Esophagus (tissue), 2 donors: ENCODE results near the gene PALM. TPM values are rescaled to one million over a fixed set of nuclear protein-coding genes. Genes with fewer than 3 reads are reported as not detected.
"Not testable (repeated sequence)": the region's sequence is repeated elsewhere in the genome, so short reads cannot be mapped to it uniquely, and the experiment has no call there.

Source experiments
- H3K27ac ChIP-seq, 2 donors: one replicate each; pipeline ENCODE4 v1.5.1; 2013; ENCODE audit warnings: low read depth in 2 of 2, mild to moderate bottlenecking in 2 of 2, inconsistent platforms in 1 of 2, low read length in 1 of 2, moderate library complexity in 1 of 2
- H3K27me3 ChIP-seq, 2 donors: one replicate each; pipeline ENCODE4 v1.6.1; 2013; ENCODE audit warnings: low read length in 2 of 2, control low read depth in 1 of 2, mild to moderate bottlenecking in 1 of 2; ENCODE audit not compliant: insufficient read depth in 2 of 2, control insufficient read depth in 1 of 2
- H3K36me3 ChIP-seq, 2 donors: one replicate each; pipeline ENCODE4 v1.6.1; 2013; ENCODE audit warnings: low read length in 1 of 2; ENCODE audit not compliant: control insufficient read depth in 2 of 2, insufficient read depth in 2 of 2
- H3K4me1 ChIP-seq, 2 donors: one replicate each; pipeline ENCODE4 v1.6.1; 2013; ENCODE audit warnings: low read length in 1 of 2; ENCODE audit not compliant: control insufficient read depth in 2 of 2, insufficient read depth in 2 of 2
- H3K4me3 ChIP-seq, 2 donors: one replicate each; pipeline ENCODE4 v1.5.1; 2013; ENCODE audit warnings: low read length in 2 of 2, mild to moderate bottlenecking in 2 of 2, low read depth in 1 of 2, moderate library complexity in 1 of 2
- H3K9me3 ChIP-seq, 2 donors: one replicate each; pipeline ENCODE4 v1.6.1; 2013; ENCODE audit warnings: mild to moderate bottlenecking in 2 of 2, low read depth in 1 of 2, low read length in 1 of 2, moderate library complexity in 1 of 2; ENCODE audit not compliant: control insufficient read depth in 2 of 2, insufficient read depth in 1 of 2
- WGBS, 2 donors: extraction: QIAGEN DNeasy Blood & Tissue Kit; methylation state at CpG; one replicate each; pipeline ENCODE4 v1.1.7; 2013; 5-methylcytosine and 5-hydroxymethylcytosine counted together
- polyA plus RNA-seq, 2 donors: library from polyadenylated mRNA; stranded (reverse); fragments of 200-250 nt; gene quantifications; one replicate each; pipeline ENCODE4 v1.2.3, GENCODE V29; 2013
- donor health status: healthy with polysubstance abuse.
- donor health status: Bipolar disorder and iron deficiency.

Gene PALM
- polyA plus RNA-seq, 2 donors, result 4.8 to 7.6 TPM

DNA sequence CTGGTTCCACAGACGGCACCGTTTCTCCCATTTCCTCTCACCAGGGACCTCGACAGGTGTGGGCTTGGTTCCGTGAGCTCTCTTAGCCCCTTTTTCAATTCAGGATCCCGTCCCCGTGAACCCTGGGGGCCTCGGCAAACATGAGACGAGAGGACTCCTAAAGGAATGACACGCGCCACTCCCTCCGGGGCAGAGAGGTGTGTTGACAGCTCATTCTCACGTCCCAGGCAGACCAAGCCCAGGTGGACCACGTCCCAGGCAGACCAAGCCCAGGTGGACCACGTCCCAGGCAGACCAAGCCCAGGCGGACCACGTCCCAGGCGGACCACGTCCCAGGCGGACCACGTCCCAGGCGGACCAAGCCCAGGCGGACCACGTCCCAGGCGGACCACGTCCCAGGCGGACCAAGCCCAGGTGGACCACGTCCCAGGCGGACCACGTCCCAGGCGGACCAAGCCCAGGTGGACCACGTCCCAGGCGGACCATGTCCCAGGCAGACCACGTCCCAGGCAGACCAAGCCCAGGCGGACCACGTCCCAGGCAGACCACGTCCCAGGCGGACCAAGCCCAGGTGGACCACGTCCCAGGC is 41.7 kb upstream of the PALM start:
- 86 to 87% methylated on average over 28 to 38 of the region's 38 CpGs for WGBS, 2 donors
- H3K4me1 ChIP-seq, result not testable (repeated sequence)

DNA sequence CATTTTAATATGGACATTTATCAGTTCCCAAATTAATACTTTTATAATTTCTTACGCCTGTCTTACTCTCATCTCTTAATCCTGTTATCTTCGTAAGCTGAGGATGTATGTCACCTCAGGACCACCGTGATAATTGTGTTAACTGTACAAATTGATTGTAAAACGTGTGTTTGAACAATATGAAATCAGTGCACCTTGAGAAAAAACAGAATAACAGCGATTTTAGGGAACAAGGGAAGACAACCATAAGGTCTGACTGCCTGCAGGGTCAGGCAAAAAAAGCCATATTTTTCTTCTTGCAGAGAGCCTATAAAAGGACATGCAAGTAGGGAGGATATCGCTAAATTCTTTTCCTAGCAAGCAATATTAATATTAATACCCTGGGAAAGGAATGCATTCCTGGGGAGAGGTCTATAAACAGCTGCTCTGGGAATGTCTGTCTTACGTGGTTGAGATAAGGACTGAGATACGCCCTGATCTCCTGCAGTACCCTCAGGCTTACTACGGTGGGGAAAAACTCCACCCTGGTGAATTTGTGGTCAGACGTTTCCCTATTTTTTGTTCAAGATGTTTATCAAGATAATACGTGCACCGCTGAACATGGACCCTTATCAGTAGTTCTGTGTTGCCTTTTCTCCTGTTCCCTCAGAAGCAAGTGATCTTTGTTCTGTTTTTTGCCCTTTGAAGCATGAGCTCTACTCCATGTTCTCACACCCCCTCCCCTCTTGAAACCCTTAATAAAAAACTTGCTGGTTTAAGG is 39.9 kb upstream of the PALM start:
- H3K27ac ChIP-seq, H3K27me3 ChIP-seq, H3K36me3 ChIP-seq, H3K4me3 ChIP-seq, H3K4me1 ChIP-seq, H3K9me3 ChIP-seq: not testable (repeated sequence)
- WGBS, 2 donors, result 60 to 64% methylated on average over 12 of the region's 12 CpGs

More for the DNA sequence above, 41.7 kb upstream of the PALM start:
- not testable (repeated sequence) for H3K27ac ChIP-seq, H3K36me3 ChIP-seq, H3K9me3 ChIP-seq, H3K27me3 ChIP-seq, H3K4me3 ChIP-seq

DNA sequence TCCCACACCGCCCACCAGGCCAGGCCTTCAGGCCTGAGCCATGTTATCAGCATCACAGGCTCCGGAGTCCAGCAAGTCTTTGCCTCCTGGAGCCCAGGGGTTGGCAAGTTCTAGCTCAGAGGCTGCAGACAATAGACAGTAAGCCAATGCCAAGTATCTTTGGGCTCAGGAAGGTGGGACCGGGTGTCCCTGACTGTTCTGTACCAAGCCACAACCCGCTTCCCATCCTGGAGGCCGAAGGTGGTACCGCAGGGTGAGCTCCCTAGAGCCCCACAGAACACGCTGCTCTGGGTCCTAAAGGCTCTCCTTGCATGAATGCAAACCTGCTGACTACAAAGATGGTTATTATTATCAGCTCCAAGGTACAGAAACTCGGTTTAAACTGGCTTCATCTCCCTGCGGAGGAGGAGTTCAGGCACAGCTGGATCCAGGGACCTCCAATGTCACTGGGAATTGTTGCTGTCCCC is 38.1 kb upstream of the PALM start:
- Histone ChIP-seq H3K4me1 (peaks cover 0 to 3% of the 10 kb centered on the region in 2 donors), H3K27ac (no peak overlapping the region), H3K9me3 (no peaks in the 10 kb centered on the region), H3K27me3 (peaks cover 0 to 5% of the 10 kb centered on the region in 2 donors), H3K4me3 (no peak overlapping the region), H3K36me3 (no peaks in the 10 kb centered on the region)
- 73 to 75% methylated on average over 9 of the region's 9 CpGs for WGBS, 2 donors

DNA sequence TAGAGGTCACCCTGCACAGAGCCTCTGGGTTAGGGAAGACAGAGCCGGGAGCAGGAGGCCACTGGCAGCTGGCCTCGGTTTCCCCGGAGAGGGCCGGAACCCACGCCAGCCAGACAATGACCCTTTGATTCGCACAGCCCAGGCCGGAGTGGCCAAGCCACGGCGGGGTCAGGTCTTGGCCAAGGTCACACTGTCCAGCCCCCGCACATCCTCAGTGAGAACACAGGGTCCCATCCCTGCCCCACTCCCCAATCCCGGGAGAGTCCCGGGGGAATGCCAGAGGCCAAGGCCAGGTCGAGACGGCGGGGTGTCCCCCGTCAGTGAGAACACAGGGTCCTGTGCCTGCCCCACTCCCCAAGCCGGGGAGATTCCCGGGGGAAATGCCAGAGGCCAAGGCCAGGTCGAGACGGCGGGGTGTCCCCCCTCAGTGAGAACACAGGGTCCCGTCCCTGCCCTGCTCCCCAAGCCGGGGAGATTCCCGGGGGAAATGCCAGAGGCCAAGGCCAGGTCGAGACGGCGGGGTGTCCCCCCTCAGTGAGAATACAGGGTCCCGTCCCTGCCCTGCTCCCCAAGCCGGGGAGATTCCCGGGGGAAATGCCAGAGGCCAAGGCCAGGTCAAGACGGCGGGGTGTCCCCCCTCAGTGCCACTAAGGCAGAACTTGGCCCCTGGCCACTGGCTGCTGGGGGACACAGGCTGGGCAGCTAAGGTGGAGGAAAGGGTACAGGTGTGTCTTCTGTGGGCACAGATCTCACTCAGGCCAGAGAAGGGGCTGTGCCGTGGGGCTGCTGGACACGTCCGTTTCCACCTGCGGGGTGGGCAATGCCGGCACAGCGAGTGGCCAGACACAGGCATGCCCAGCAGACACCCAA is 34.2 kb upstream of the PALM start:
- Histone ChIP-seq H3K27ac (no peak overlapping the region), H3K27me3 (peaks cover 0 to 5% of the 10 kb centered on the region in 2 donors), H3K4me3 (no peak overlapping the region), H3K9me3 (no peaks in the 10 kb centered on the region), H3K36me3 (no peaks in the 10 kb centered on the region), H3K4me1 (peaks cover 3 to 16% of the 10 kb centered on the region in 2 donors)
- 55 to 56% methylated on average over 37 to 38 of the region's 38 CpGs for WGBS, 2 donors

DNA sequence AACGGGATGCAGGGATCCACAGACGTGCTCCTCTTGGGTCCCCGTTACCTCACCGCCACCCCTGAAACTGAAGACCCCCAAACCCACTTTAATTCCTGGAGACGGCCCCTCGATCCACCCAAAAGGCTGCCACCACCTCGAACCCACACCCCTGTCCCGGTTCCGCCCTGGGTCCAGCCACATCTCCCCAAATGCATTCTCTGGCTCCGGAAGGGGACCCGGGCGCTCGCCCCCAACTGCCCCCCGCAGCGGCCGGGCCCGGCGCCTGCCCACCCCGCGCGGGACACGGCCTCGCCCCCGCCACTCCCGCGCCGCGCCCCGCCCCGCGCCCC is 32.8 kb upstream of the PALM start:
- Histone ChIP-seq H3K27me3 (peaks cover 0 to 5% of the 10 kb centered on the region in 2 donors), H3K4me1 (peaks cover 3 to 16% of the 10 kb centered on the region in 2 donors)
- WGBS, 2 donors, result 6 to 8% methylated on average over 26 to 31 of the region's 31 CpGs

DNA sequence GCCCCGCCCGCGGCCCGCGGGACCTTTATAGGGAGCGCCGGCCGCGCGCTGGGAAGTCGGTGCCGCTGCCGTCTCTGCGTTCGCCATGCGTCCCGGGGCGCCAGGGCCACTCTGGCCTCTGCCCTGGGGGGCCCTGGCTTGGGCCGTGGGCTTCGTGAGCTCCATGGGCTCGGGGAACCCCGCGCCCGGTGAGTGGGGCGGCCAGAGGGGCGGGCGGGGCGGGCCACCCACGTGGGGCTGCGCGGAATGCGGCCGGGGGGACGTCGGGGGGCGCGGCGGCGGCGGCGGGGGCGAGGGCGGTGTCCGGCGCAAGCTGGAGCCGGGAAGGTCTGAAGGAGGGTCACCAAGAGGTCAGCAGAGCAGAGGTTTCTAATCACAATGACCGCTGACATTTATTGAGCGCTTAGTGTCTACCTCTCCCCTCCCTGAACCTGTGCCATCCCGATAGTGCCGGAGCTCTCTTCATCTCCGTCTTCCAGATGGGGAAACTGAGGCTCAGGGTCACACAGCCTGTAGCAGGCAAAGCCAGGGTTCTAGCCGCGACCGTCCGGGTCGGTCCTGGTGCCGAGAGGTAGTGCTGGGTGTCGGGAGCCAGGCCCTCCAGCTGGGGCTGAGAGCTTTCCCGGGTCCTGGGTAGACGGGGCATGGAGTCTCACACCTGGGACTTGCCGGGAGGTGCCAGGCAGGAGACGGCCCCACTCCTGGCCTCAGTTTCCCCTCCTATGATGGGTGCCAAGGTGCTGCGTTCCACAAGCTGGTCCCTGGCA is 32.2 kb upstream of the PALM start, which contains the start of gene FSTL3:
FSTL3 (plus strand) TSS at position 54 of the 767 bp plus-strand sequence; CDS start at position 86, 32 bp downstream.
- peaks cover 0 to 5% of the 10 kb centered on the region in 2 donors for H3K27me3 ChIP-seq
- peak within 1 kb of the TSS; percentile 69 to 79 for H3K27ac ChIP-seq
- H3K4me1 ChIP-seq, result peaks cover 3 to 16% of the 10 kb centered on the region in 2 donors
- H3K36me3 ChIP-seq, result no peaks in the 10 kb centered on the region
- WGBS, 2 donors, result 3 to 4% methylated on average over 41 to 63 of the region's 63 CpGs
- peak within 1 kb of the TSS; percentile 18 to 35 for H3K4me3 ChIP-seq
- H3K9me3 ChIP-seq, result no peaks in the 10 kb centered on the region

More for the DNA sequence above, 32.8 kb upstream of the PALM start:
- peak overlapping the region; percentile 13 to 60 for H3K27ac ChIP-seq
- H3K9me3 ChIP-seq, result no peaks in the 10 kb centered on the region
- no peaks in the 10 kb centered on the region for H3K36me3 ChIP-seq
- peak overlapping the region in 1 of 2 donors; percentile 18 for H3K4me3 ChIP-seq

DNA sequence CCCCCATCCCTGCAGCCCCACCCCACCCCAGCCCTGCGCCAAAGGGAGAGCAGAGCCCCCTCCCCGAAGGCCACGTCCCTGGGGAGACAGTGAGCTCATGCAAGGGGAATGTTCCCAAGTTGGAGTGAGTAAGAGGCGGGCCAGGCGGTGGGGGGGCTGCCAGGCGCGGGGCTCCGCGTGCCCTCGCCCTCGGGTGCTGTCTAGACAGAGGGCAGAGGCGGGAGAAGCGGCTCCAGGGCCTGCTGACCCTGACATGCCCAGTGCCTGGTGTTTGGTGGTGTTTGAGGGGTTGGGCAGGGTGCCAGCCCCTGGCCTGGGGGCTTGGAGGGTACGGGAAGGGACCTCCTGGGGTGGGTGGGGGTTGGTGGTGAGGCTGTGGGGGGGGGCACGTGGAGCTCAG is 31.5 kb upstream of the PALM start:
- H3K36me3 ChIP-seq, result no peaks in the 10 kb centered on the region
- peaks cover 3 to 16% of the 10 kb centered on the region in 2 donors for H3K4me1 ChIP-seq
- peaks cover 0 to 5% of the 10 kb centered on the region in 2 donors for H3K27me3 ChIP-seq
- WGBS, 2 donors, result 5 to 12% methylated on average over 8 to 15 of the region's 15 CpGs
- no peaks in the 10 kb centered on the region for H3K9me3 ChIP-seq
- H3K27ac ChIP-seq, result peak overlapping the region in 1 of 2 donors; percentile 79
- peak overlapping the region; percentile 6 to 18 for H3K4me3 ChIP-seq

DNA sequence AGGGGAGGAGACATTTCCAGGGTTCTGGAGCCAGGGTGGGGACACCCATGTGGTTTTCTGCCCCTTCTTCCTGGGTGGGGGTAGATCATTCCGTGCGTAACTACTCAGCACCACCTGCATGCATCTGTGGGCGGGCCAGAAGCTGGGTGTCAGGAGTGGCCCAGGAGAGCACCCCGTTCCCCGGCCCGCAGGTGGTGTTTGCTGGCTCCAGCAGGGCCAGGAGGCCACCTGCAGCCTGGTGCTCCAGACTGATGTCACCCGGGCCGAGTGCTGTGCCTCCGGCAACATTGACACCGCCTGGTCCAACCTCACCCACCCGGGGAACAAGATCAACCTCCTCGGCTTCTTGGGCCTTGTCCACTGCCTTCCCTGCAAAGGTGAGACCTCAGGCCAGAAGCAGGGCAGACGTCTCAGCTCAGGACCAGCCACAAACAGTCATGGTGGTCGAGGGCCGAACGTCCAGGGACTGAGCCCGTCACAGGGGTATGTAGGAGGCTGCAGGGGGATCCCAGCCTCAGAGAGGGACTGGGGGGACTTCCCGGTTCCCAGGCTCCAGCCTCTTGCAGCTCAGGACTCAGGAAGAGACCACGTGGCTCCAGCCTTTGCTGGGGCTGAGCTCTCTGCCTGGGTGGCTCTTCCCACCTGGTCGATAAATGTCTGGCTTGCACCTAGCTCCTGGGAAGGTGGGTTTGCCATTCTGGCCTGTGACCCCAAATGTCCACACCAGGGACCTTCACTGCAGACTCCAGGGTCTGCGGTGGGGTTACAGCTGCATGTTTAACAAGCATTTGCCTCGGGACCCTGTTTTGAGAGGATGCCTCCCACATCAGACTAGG is 30.9 kb upstream of the PALM start:
- Histone ChIP-seq H3K27me3 (peaks cover 0 to 5% of the 10 kb centered on the region in 2 donors), H3K4me1 (peaks cover 3 to 16% of the 10 kb centered on the region in 2 donors)
- WGBS, 2 donors, result 41 to 51% methylated on average over 22 of the region's 22 CpGs

More for the DNA sequence above, 30.9 kb upstream of the PALM start:
- Histone ChIP-seq H3K27ac (peak overlapping the region; percentile 53 to 79), H3K4me3 (no peak overlapping the region), H3K9me3 (no peaks in the 10 kb centered on the region), H3K36me3 (no peaks in the 10 kb centered on the region)
